Measurements from ENCODE around the gene NDUFA12. TPM values are rescaled to one million over a fixed set of nuclear protein-coding genes. Genes with fewer than 3 reads are reported as not detected.

Gene NDUFA12
- total RNA-seq, 1 donor from 2014 or later: 86.5 TPM

GRCh38 chr12:95003921-95004272, 400 bp upstream of the NDUFA12 start:
- Mint-ChIP-seq H3K36me3 (ENCODE audit: insufficient read depth) (peaks cover 5% of the 10 kb centered on the region), H3K4me3 (ENCODE audit: low read depth) (peak overlapping the region; percentile 95), H3K9me3 (ENCODE audit: low read depth) (peaks cover 6% of the 10 kb centered on the region)

GRCh38 chr12:95002754-95003153, 743 bp downstream of the NDUFA12 start:
- Mint-ChIP-seq H3K4me1 (ENCODE audit: low read depth) (peaks cover 6% of the 10 kb centered on the region), H3K27me3 (no peaks in the 10 kb centered on the region), H3K9me3 (ENCODE audit: low read depth) (peaks cover 6% of the 10 kb centered on the region), H3K27ac (peak overlapping the region; percentile 94), H3K36me3 (ENCODE audit: insufficient read depth) (peaks cover 7% of the 10 kb centered on the region), H3K4me3 (ENCODE audit: low read depth) (peak overlapping the region; percentile 95)
- no peak for DNase-seq (ENCODE audit: low spot score, unreplicated experiment)
- TF ChIP-seq CTCF (IDR thresholded peaks at IDR 0.05; ENCODE audit: unreplicated experiment): no peak

More at GRCh38 chr12:95003921-95004272, 400 bp upstream of the NDUFA12 start:
- H3K4me1 Mint-ChIP-seq (ENCODE audit: low read depth): peaks cover 6% of the 10 kb centered on the region
- DNase-seq (ENCODE audit: low spot score, unreplicated experiment): no peak
- H3K27me3 Mint-ChIP-seq: no peaks in the 10 kb centered on the region
- peak overlapping the region; percentile 94 for H3K27ac Mint-ChIP-seq
- TF ChIP-seq CTCF (IDR thresholded peaks at IDR 0.05; ENCODE audit: unreplicated experiment): no peak

- Mint-ChIP-seq H3K9me3 (ENCODE audit: low read depth) (no peaks in the 10 kb centered on the region), H3K27me3 (no peaks in the 10 kb centered on the region), H3K27ac (no peak overlapping the region), H3K4me1 (ENCODE audit: low read depth) (peaks cover 6% of the 10 kb centered on the region), H3K4me3 (ENCODE audit: low read depth) (no peak overlapping the region), H3K36me3 (ENCODE audit: insufficient read depth) (peaks cover 11% of the 10 kb centered on the region)
- DNase-seq (ENCODE audit: low spot score, unreplicated experiment): no peak
- TF ChIP-seq CTCF (IDR thresholded peaks at IDR 0.05; ENCODE audit: unreplicated experiment): no peak
Measured at GRCh38 chr12:94998326-94998725, 5.2 kb downstream of the NDUFA12 start.

- Mint-ChIP-seq H3K9me3 (ENCODE audit: low read depth) (no peaks in the 10 kb centered on the region), H3K4me3 (ENCODE audit: low read depth) (no peak overlapping the region), H3K36me3 (ENCODE audit: insufficient read depth) (peaks cover 11% of the 10 kb centered on the region), H3K27me3 (no peaks in the 10 kb centered on the region), H3K27ac (no peak overlapping the region), H3K4me1 (ENCODE audit: low read depth) (peaks cover 2% of the 10 kb centered on the region)
- no peak for TF ChIP-seq CTCF (IDR thresholded peaks at IDR 0.05; ENCODE audit: unreplicated experiment)
- DNase-seq (ENCODE audit: low spot score, unreplicated experiment): no peak
Measured at GRCh38 chr12:94997726-94998125, 5.8 kb downstream of the NDUFA12 start.

DNA sequence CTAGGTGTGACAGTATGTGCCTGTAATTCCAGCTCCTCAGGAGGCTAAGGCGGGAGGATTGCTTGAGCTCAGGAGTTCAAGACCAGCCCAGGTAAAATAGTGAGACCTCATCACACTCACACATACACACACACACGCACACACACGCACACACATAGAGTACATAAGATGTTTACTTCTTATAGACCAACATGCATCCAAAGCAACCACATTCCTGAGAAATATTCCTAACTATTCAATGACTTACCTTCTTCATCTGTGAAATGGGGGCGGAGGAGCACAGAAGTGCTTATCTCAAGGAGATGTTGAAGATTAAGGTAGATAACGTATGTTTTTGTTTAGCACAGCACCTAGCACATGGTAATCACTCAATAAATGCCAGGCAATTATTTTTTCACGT, 6.4 kb downstream of the NDUFA12 start:
- Mint-ChIP-seq H3K27ac (no peak overlapping the region), H3K36me3 (ENCODE audit: insufficient read depth) (peaks cover 11% of the 10 kb centered on the region), H3K4me1 (ENCODE audit: low read depth) (no peaks in the 10 kb centered on the region), H3K27me3 (no peaks in the 10 kb centered on the region), H3K9me3 (ENCODE audit: low read depth) (no peaks in the 10 kb centered on the region), H3K4me3 (ENCODE audit: low read depth) (no peak overlapping the region)
- no peak for TF ChIP-seq CTCF (IDR thresholded peaks at IDR 0.05; ENCODE audit: unreplicated experiment)
- no peak for DNase-seq (ENCODE audit: low spot score, unreplicated experiment)

Data from progenitor cell of endocrine pancreas (in vitro differentiated cells).